HepG2 (cell line): ENCODE results near the gene BANP. TPM values are rescaled to one million over a fixed set of nuclear protein-coding genes. Genes with fewer than 3 reads are reported as not detected.
"Not testable (repeated sequence)": the region's sequence is repeated elsewhere in the genome, so short reads cannot be mapped to it uniquely, and the experiment has no call there.

Experiments
- ATAC-seq: fragments of 200-7000 bp; cut with Tn5 transposase; 3 replicates; pipeline ENCODE4 v1.9.1; 2020; ENCODE audit warnings: mild to moderate bottlenecking, moderate library complexity
- BruUV-seq: library from RNA; stranded (reverse); fragments of 400-500 nt; replicated peaks from 2 replicates; lab custom pipeline; 2021; lab: Mats Ljungman, UMichigan
- CTCF ChIA-PET: fragments of 300-600 bp; formaldehyde crosslinking; extraction: SDS; loops from one replicate; lab custom pipeline; 2021; ENCODE audit warnings: low total read pairs, inconsistent platforms, low intra/inter-chr PET ratio; lab: Yijun Ruan, JAX
- POLR2A ChIA-PET: fragments of 350-600 bp; sonication (Branson Sonifier 250); formaldehyde crosslinking; loops from one replicate; lab custom pipeline; 2020; ENCODE audit warnings: antibody characterized with exemption, inconsistent platforms; lab: Yijun Ruan, JAX
- DNase-seq: peaks from one replicate; pipeline ENCODE4 v3.0.0-alpha.2; 2015; ENCODE audit warnings: low spot score
- FAIRE-seq: peaks from 3 replicates; lab custom pipeline; 2011; peaks lifted over from hg19 to GRCh38; lab: Jason Lieb, UNC
- H2AFZ ChIP-seq: one replicate; pipeline ENCODE4 v1.6.1; 2011; ENCODE audit warnings: low read length, inconsistent platforms
- H3K27ac ChIP-seq: fragments of 300-600 bp; 3 replicates; pipeline ENCODE4 v1.8.0; 2011; ENCODE audit warnings: mixed run types, mild to moderate bottlenecking, mixed read lengths, low read length, inconsistent platforms; ENCODE audit not compliant: insufficient read depth; ENCODE audit errors: extremely low read length
- H3K27me3 ChIP-seq, 2 experiments: fragments of 200-600 bp in 1 of 2; 2 replicates in 1 of 2; 3 replicates in 1 of 2; pipeline versions ENCODE4 v1.6.0 to v1.8.0; 2011; ENCODE audit warnings: low read length in 2 of 2, mild to moderate bottlenecking in 2 of 2, moderate library complexity in 2 of 2, inconsistent platforms in 1 of 2; ENCODE audit not compliant: insufficient read depth in 2 of 2, control insufficient read depth in 1 of 2
- H3K36me3 ChIP-seq, 2 experiments: fragments of 200-600 bp in 1 of 2; replicated peaks in 1 of 2; 2 replicates in 1 of 2; 3 replicates in 1 of 2; pipeline versions ENCODE4 v1.5.1 to v1.8.0; 2011; ENCODE audit warnings: low read length in 2 of 2, inconsistent platforms in 1 of 2; ENCODE audit not compliant: insufficient read depth in 2 of 2, control insufficient read depth in 1 of 2
- H3K4me1 ChIP-seq: 2 replicates; pipeline ENCODE4 v1.5.1; 2012; ENCODE audit warnings: low read length, inconsistent platforms; ENCODE audit not compliant: insufficient read depth
- H3K4me2 ChIP-seq: 2 replicates; pipeline ENCODE4 v1.6.0; 2011; ENCODE audit warnings: low read depth, low read length, inconsistent platforms
- H3K4me3 ChIP-seq, 3 experiments: fragments of 200-600 bp in 1 of 3; sonication (generic), shearing (Covaris generic) in 1 of 3; replicated peaks in 1 of 3; 2 replicates each; pipeline ENCODE4 v1.5.1; 2011 to 2016; ENCODE audit warnings: low read length in 3 of 3, inconsistent platforms in 2 of 3, low read depth in 2 of 3, mild to moderate bottlenecking in 2 of 3, control low read depth in 1 of 3, mixed read lengths in 1 of 3; ENCODE audit not compliant: insufficient read depth in 1 of 3
- H3K79me2 ChIP-seq: one replicate; pipeline ENCODE4 v1.6.1; 2011; ENCODE audit warnings: low read length, inconsistent platforms; ENCODE audit not compliant: insufficient read depth
- H3K9ac ChIP-seq: 2 replicates; pipeline ENCODE4 v1.6.0; 2011; ENCODE audit warnings: mild to moderate bottlenecking, low read depth, low read length, inconsistent platforms; ENCODE audit not compliant: insufficient read depth
- H3K9me3 ChIP-seq: 2 replicates; pipeline ENCODE4 v1.5.1; 2012; ENCODE audit warnings: mild to moderate bottlenecking, low read length
- H4K20me1 ChIP-seq: 2 replicates; pipeline ENCODE4 v1.6.0; 2011; ENCODE audit warnings: inconsistent platforms, mild to moderate bottlenecking, low read length, moderate library complexity; ENCODE audit not compliant: insufficient read depth
- AGO2 ChIP-seq: fragments of 200-400 bp; formaldehyde crosslinking; optimal IDR thresholded peaks from 2 replicates; pipeline ENCODE3; 2017; ENCODE audit warnings: mild to moderate bottlenecking, low read depth, low read length, moderate library complexity
- KAT7 ChIP-seq: IDR thresholded peaks from 2 replicates; pipeline ENCODE4 v1.6.1; 2018; ENCODE audit warnings: borderline replicate concordance, missing compliant biosample characterization
- MEIS1 ChIP-seq: sonication (generic); formaldehyde crosslinking; IDR thresholded peaks from 2 replicates; pipeline ENCODE4 v1.9.0; 2021; ENCODE audit warnings: mild to moderate bottlenecking, missing genetic modification reagents, moderate library complexity, borderline replicate concordance
- SOX5 ChIP-seq: IDR thresholded peaks from 2 replicates; pipeline ENCODE4 v1.6.1; 2016; ENCODE audit warnings: borderline replicate concordance
- SP2 ChIP-seq: sonication (generic); formaldehyde crosslinking; IDR thresholded peaks from 2 replicates; pipeline ENCODE4 v1.5.1; 2020; ENCODE audit warnings: mild to moderate bottlenecking, missing genetic modification reagents
- TGIF2 ChIP-seq: IDR thresholded peaks from 2 replicates; pipeline ENCODE4 v1.6.1; 2016; ENCODE audit warnings: control low read depth, missing compliant biosample characterization
- THAP8 ChIP-seq: sonication (generic); formaldehyde crosslinking; IDR thresholded peaks from 2 replicates; pipeline ENCODE4 v1.5.1; 2020; ENCODE audit warnings: missing genetic modification reagents, mild to moderate bottlenecking, borderline replicate concordance
- ZNF180 ChIP-seq: sonication (generic); formaldehyde crosslinking; IDR thresholded peaks from 2 replicates; pipeline ENCODE4 v1.4.0; 2020; ENCODE audit warnings: low read depth, missing genetic modification reagents, borderline replicate concordance
- ZNF224 ChIP-seq: sonication (generic); formaldehyde crosslinking; IDR thresholded peaks from 2 replicates; pipeline ENCODE4 v1.5.0; 2020; ENCODE audit warnings: mild to moderate bottlenecking, missing genetic modification reagents
- ZNF234 ChIP-seq: sonication (generic); formaldehyde crosslinking; conservative IDR thresholded peaks from 2 replicates; pipeline ENCODE4 v1.5.1; 2020; ENCODE audit warnings: mild to moderate bottlenecking, missing genetic modification reagents
- ZNF510 ChIP-seq: sonication (generic); formaldehyde crosslinking; IDR thresholded peaks from 2 replicates; pipeline ENCODE4 v1.4.0; 2020; ENCODE audit warnings: low read depth, mild to moderate bottlenecking, missing genetic modification reagents
- WGBS: methylation state at CpG from one replicate; pipeline ENCODE4 v1.1.6; 2017; ENCODE audit warnings: low lambda C conversion rate; 5-methylcytosine and 5-hydroxymethylcytosine counted together
- in situ Hi-C: cut with HindIII; loops from 2 replicates; pipeline ENCODE4 v1.10.0; 2017; ENCODE audit warnings: low pct_unique_long_range_greater_than_20kb; ENCODE audit not compliant: extremely low pct_ligation_motif_present
- intact Hi-C: fragments of 100-400 bp; cut with micrococcal nuclease; formaldehyde crosslinking; loops from one replicate; pipeline ENCODE4 v1.10.0; 2022; ENCODE audit not compliant: unreplicated experiment
- polyA plus RNA-seq, 8 experiments: library from polyadenylated mRNA; depleted of rRNA in 3 of 8; stranded (reverse) in 7 of 8; unstranded in 1 of 8; fragments of >200 nt; fragmentation: Illumina TruSeq in 4 of 8; extraction: Trizol in 4 of 8; gene quantifications; 2 replicates each; pipeline versions ENCODE4 v1.2.1 to v1.2.3, GENCODE V29; 2011 to 2016; ENCODE audit warnings: low read depth in 4 of 8, missing spikeins in 1 of 8, mixed read lengths in 1 of 8; ENCODE audit not compliant: insufficient read depth in 1 of 8
- total RNA-seq, 5 experiments: library from RNA; depleted of rRNA; stranded (reverse); fragments of >200 nt; fragmentation: Illumina TruSeq; extraction: Trizol; gene quantifications; 2 replicates each; pipeline ENCODE4 v1.2.3, GENCODE V29; 2016; ENCODE audit warnings: low read depth in 1 of 5

BANP gene
- total and polyA plus RNA-seq, 2 of the 13 experiments (the other 11 are each of a cell fraction or from before 2014, with no cell fraction given), result 20.2 to 23.8 TPM

- peaks cover 5 to 35% of the 10 kb centered on the region in 2 experiments; a peak in 4 of 5 replicates for H3K27me3 ChIP-seq
- ATAC-seq, in situ Hi-C loops, DNase-seq, H3K9me3 ChIP-seq, H4K20me1 ChIP-seq, H3K9ac ChIP-seq, H3K4me3 ChIP-seq, H2AFZ ChIP-seq, FAIRE-seq, BruUV-seq, H3K4me2 ChIP-seq, CTCF ChIA-PET, intact Hi-C loops, H3K4me1 ChIP-seq, H3K27ac ChIP-seq, H3K36me3 ChIP-seq, H3K79me2 ChIP-seq, POLR2A ChIA-PET: not testable (repeated sequence)
- WGBS, result 56% methylated on average over 6 of the region's 7 CpGs
Measured at GRCh38 chr16:88105574-88106140, 154.4 kb downstream of the BANP start.

- not testable (repeated sequence) for ATAC-seq
Measured at GRCh38 chr16:88106566-88106965, 155.3 kb downstream of the BANP start.

GRCh38 chr16:88108762-88109161 is 157.5 kb downstream of the BANP start:
- Histone ChIP-seq H3K4me1 (no peaks in the 10 kb centered on the region), H3K36me3 (no peaks in the 10 kb centered on the region), H3K9me3 (no peaks in the 10 kb centered on the region), H3K27ac (no peak overlapping the region), H2AFZ (no peak overlapping the region), H3K27me3 (peaks cover 8 to 48% of the 10 kb centered on the region in 2 experiments; a peak in 3 of 5 replicates), H3K4me3 (no peak overlapping the region), H3K4me2 (no peak overlapping the region), H3K9ac (no peak overlapping the region), H3K79me2 (no peaks in the 10 kb centered on the region), H4K20me1 (peaks cover 2% of the 10 kb centered on the region; the same call in 1 of the 2 replicates)
- POLR2A ChIA-PET, result no interaction called here
- BruUV-seq, result no TSS peak
- in situ Hi-C loops (no loop called here), intact Hi-C loops (no loop called here)
- WGBS, result 28% methylated on average over 6 of the region's 12 CpGs
- no peak for TF ChIP-seq SP2 (CRISPR knock-in tag)
- TF ChIP-seq ZNF234 (CRISPR knock-in tag), result no peak
- TF ChIP-seq THAP8 (CRISPR knock-in tag), result no peak
- TF ChIP-seq AGO2, result no peak
- TF ChIP-seq KAT7, result no peak
- TF ChIP-seq ZNF510 (CRISPR knock-in tag), result no peak
- no peak for TF ChIP-seq ZNF224
- no peak for TF ChIP-seq ZNF180
- TF ChIP-seq TGIF2, result no peak
- TF ChIP-seq MEIS1, result no peak
- no peak for TF ChIP-seq SOX5 (CRISPR knock-in tag)
- CTCF ChIA-PET, result no interaction called here
- no peak for ATAC-seq
- no peak for FAIRE-seq
- DNase-seq, result no peak

More at GRCh38 chr16:88106566-88106965, 155.3 kb downstream of the BANP start:
- H3K9ac ChIP-seq, H3K4me2 ChIP-seq, BruUV-seq, H3K79me2 ChIP-seq, H4K20me1 ChIP-seq, H3K4me3 ChIP-seq, POLR2A ChIA-PET, FAIRE-seq, H3K9me3 ChIP-seq, H3K4me1 ChIP-seq, intact Hi-C loops, H3K27ac ChIP-seq, in situ Hi-C loops, DNase-seq, H2AFZ ChIP-seq, CTCF ChIA-PET, H3K36me3 ChIP-seq: not testable (repeated sequence)
- 46% methylated on average over 12 of the region's 12 CpGs for WGBS
- H3K27me3 ChIP-seq, result peaks cover 5 to 37% of the 10 kb centered on the region in 2 experiments; a peak in 3 of 5 replicates
